Mucosa of stomach (tissue), 1 donor: ENCODE results near the gene MMP15.
A peak's percentile ranks its signal among the peaks of the same experiment; 100 is the strongest.

ENCODE experiments used
- H3K27me3 ChIP-seq: one replicate; pipeline ENCODE4 v1.7.0; 2013; ENCODE audit warnings: mild to moderate bottlenecking, low read length; ENCODE audit not compliant: control insufficient read depth, insufficient read depth
- H3K36me3 ChIP-seq: one replicate; pipeline ENCODE4 v1.7.0; 2013; ENCODE audit warnings: low read length; ENCODE audit not compliant: control insufficient read depth, insufficient read depth
- H3K4me1 ChIP-seq: one replicate; pipeline ENCODE4 v1.7.0; 2013; ENCODE audit warnings: mild to moderate bottlenecking, low read length; ENCODE audit not compliant: control insufficient read depth, insufficient read depth
- H3K4me3 ChIP-seq: one replicate; pipeline ENCODE4 v1.7.0; 2013; ENCODE audit warnings: low read length
- H3K9ac ChIP-seq: one replicate; pipeline ENCODE4 v1.7.0; 2013; ENCODE audit warnings: mild to moderate bottlenecking, low read length, moderate library complexity
- H3K9me3 ChIP-seq: one replicate; pipeline ENCODE4 v1.7.0; 2013; ENCODE audit warnings: mild to moderate bottlenecking, low read length, moderate library complexity; ENCODE audit not compliant: control insufficient read depth
- donor health status: Pancreatic carcinoma.

Gene MMP15

GRCh38 chr16:58024486-58025350, 836 bp upstream of the MMP15 start:
- peak overlapping the region; percentile 71 for H3K4me3 ChIP-seq
- no peaks in the 10 kb centered on the region for H3K9me3 ChIP-seq
- no peaks in the 10 kb centered on the region for H3K36me3 ChIP-seq
- H3K4me1 ChIP-seq = peaks cover 77% of the 10 kb centered on the region
- H3K27me3 ChIP-seq = no peaks in the 10 kb centered on the region
- peak overlapping the region; percentile 67 for H3K9ac ChIP-seq

- H3K36me3 ChIP-seq = no peaks in the 10 kb centered on the region
- H3K4me1 ChIP-seq = peaks cover 81% of the 10 kb centered on the region
- peak overlapping the region; percentile 49 for H3K4me3 ChIP-seq
- no peaks in the 10 kb centered on the region for H3K9me3 ChIP-seq
- H3K27me3 ChIP-seq = no peaks in the 10 kb centered on the region
- peak overlapping the region; percentile 67 for H3K9ac ChIP-seq
Observed at GRCh38 chr16:58026139-58026704, 668 bp downstream of the MMP15 start.

- H3K36me3 ChIP-seq = no peaks in the 10 kb centered on the region
- H3K9me3 ChIP-seq = no peaks in the 10 kb centered on the region
- H3K4me1 ChIP-seq = peaks cover 84% of the 10 kb centered on the region
- peak overlapping the region; percentile 49 for H3K4me3 ChIP-seq
- H3K27me3 ChIP-seq = no peaks in the 10 kb centered on the region
- peak overlapping the region; percentile 67 for H3K9ac ChIP-seq
Observed at GRCh38 chr16:58026705-58027160, 1.2 kb downstream of the MMP15 start.

- Histone ChIP-seq H3K36me3 (no peaks in the 10 kb centered on the region), H3K9me3 (no peaks in the 10 kb centered on the region), H3K9ac (peak overlapping the region; percentile 67), H3K4me1 (peaks cover 84% of the 10 kb centered on the region), H3K27me3 (no peaks in the 10 kb centered on the region), H3K4me3 (peak overlapping the region; percentile 49)
Observed at GRCh38 chr16:58027161-58027915, 1.8 kb downstream of the MMP15 start.

GRCh38 chr16:58027916-58028455, 2.4 kb downstream of the MMP15 start:
- Histone ChIP-seq H3K36me3 (no peaks in the 10 kb centered on the region), H3K9me3 (no peaks in the 10 kb centered on the region), H3K4me1 (peaks cover 84% of the 10 kb centered on the region), H3K9ac (peak overlapping the region; percentile 67), H3K4me3 (peak overlapping the region; percentile 49), H3K27me3 (no peaks in the 10 kb centered on the region)

- H3K9ac ChIP-seq = no peak overlapping the region
- H3K4me3 ChIP-seq = no peak overlapping the region
- H3K36me3 ChIP-seq = no peaks in the 10 kb centered on the region
- no peaks in the 10 kb centered on the region for H3K9me3 ChIP-seq
- peaks cover 84% of the 10 kb centered on the region for H3K4me1 ChIP-seq
- H3K27me3 ChIP-seq = no peaks in the 10 kb centered on the region
Observed at GRCh38 chr16:58028541-58029070, 3.1 kb downstream of the MMP15 start.

GRCh38 chr16:58029410-58029809, 3.9 kb downstream of the MMP15 start:
- Histone ChIP-seq H3K27me3 (no peaks in the 10 kb centered on the region), H3K9ac (no peak overlapping the region), H3K4me1 (peaks cover 82% of the 10 kb centered on the region), H3K4me3 (no peak overlapping the region), H3K9me3 (no peaks in the 10 kb centered on the region), H3K36me3 (no peaks in the 10 kb centered on the region)

- H3K4me1 ChIP-seq = peaks cover 75% of the 10 kb centered on the region
- H3K36me3 ChIP-seq = no peaks in the 10 kb centered on the region
- no peak overlapping the region for H3K4me3 ChIP-seq
- no peak overlapping the region for H3K9ac ChIP-seq
- no peaks in the 10 kb centered on the region for H3K27me3 ChIP-seq
- H3K9me3 ChIP-seq = no peaks in the 10 kb centered on the region
Observed at GRCh38 chr16:58030136-58030840, 4.7 kb downstream of the MMP15 start.

GRCh38 chr16:58031016-58031800, 5.7 kb downstream of the MMP15 start:
- no peaks in the 10 kb centered on the region for H3K9me3 ChIP-seq
- no peak overlapping the region for H3K9ac ChIP-seq
- no peaks in the 10 kb centered on the region for H3K36me3 ChIP-seq
- H3K4me3 ChIP-seq = no peak overlapping the region
- peaks cover 83% of the 10 kb centered on the region for H3K4me1 ChIP-seq
- H3K27me3 ChIP-seq = no peaks in the 10 kb centered on the region

- Histone ChIP-seq H3K4me1 (peaks cover 80% of the 10 kb centered on the region), H3K9me3 (no peaks in the 10 kb centered on the region), H3K27me3 (no peaks in the 10 kb centered on the region), H3K36me3 (no peaks in the 10 kb centered on the region), H3K4me3 (no peak overlapping the region), H3K9ac (no peak overlapping the region)
Observed at GRCh38 chr16:58032710-58033293, 7.2 kb downstream of the MMP15 start.
